Measurements from ENCODE around the gene AACS. TPM values are rescaled to one million over a fixed set of nuclear protein-coding genes. Genes with fewer than 3 reads are reported as not detected.

Gene AACS
- polyA plus RNA-seq, 2 donors: 24.3 to 26.9 TPM

DNA sequence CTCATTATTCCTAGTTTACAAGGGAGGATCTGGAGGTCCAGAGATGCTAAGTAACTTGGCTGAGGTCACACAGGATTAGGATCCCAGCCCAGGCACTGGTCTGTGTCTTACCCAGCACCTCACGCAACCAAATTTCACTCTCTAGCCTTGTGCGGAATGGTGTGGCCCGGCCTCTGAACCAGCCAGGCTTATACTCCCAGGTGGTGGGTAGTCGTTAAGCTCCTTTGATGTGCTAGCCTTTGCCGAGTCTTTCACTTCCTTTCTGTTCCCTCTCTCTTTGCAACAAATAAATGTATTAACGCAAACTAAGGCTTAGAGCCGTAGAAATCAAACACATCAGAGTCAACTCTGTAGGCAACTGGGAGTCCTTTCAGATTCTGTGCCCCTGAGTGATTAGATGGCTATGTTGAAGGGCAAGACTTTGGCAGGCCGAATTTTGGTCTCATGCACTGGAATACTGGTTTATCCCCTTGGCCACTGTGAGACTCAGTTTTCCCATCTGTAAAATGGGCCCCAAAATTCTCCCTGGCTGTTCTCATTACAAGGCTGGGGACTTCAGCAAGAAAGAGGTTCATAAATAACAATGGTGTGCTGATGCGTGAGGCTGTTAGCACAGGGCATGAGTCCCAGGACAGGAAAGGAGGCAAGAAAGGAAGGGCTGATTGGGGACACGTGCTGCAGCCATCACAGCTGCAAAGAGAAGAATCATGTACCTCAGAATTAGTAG, 126.3 kb downstream of the AACS start:
- peaks cover 4 to 14% of the 10 kb centered on the region in 2 donors for H3K27me3 ChIP-seq (ENCODE audit: control insufficient read depth in 1 of 2, insufficient read depth in 2 of 2, low read length in 2 of 2)

DNA sequence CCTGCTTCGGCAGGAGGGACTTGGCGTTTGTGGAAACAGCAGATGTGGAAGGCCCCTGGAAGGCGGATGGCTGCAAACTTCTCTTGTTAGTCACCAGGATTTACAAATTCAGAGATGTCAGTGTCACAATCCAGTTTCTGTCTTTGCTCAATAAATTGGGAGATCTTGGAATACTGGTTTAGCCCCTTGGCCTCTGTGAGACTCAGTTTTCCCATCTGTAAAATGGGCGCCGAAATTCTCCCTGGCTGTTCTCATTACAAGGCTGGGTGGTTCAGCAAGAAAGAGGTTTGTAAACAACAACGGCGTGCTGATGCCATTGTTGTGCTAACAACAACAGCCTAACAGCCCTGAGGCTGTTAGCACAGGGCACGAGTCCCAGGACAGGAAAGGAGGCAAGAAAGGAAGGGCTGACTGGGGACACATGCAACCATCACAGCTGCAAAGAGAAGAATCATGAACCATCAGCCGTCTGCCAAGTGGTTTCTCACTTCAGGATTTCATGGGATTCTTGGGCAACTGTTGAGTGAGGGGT, 127.5 kb downstream of the AACS start:
- peaks cover 4 to 7% of the 10 kb centered on the region in 2 donors for H3K27me3 ChIP-seq (ENCODE audit: control insufficient read depth in 1 of 2, insufficient read depth in 2 of 2, low read length in 2 of 2)
- 64 to 70% methylated on average over 9 of the region's 9 CpGs for WGBS, 2 donors

More for the DNA sequence above, 126.3 kb downstream of the AACS start:
- WGBS, 2 donors: 75 to 76% methylated on average over 10 of the region's 10 CpGs
- Histone ChIP-seq H3K9me3 (ENCODE audit: control insufficient read depth in 2 of 2, insufficient read depth in 1 of 2, low read depth in 1 of 2, low read length in 1 of 2) (no peaks in the 10 kb centered on the region), H3K4me1 (ENCODE audit: control insufficient read depth in 2 of 2, insufficient read depth in 2 of 2, low read length in 1 of 2) (peaks cover 0 to 8% of the 10 kb centered on the region in 2 donors), H3K27ac (ENCODE audit: low read depth in 2 of 2, low read length in 1 of 2) (no peak overlapping the region), H3K4me3 (ENCODE audit: low read depth in 1 of 2, low read length in 2 of 2) (no peak overlapping the region), H3K36me3 (ENCODE audit: control insufficient read depth in 2 of 2, insufficient read depth in 2 of 2, low read length in 1 of 2) (no peaks in the 10 kb centered on the region)

More for the DNA sequence above, 127.5 kb downstream of the AACS start:
- Histone ChIP-seq H3K9me3 (ENCODE audit: control insufficient read depth in 2 of 2, insufficient read depth in 1 of 2, low read depth in 1 of 2, low read length in 1 of 2) (no peaks in the 10 kb centered on the region), H3K4me1 (ENCODE audit: control insufficient read depth in 2 of 2, insufficient read depth in 2 of 2, low read length in 1 of 2) (peaks cover 0 to 3% of the 10 kb centered on the region in 2 donors), H3K36me3 (ENCODE audit: control insufficient read depth in 2 of 2, insufficient read depth in 2 of 2, low read length in 1 of 2) (no peaks in the 10 kb centered on the region), H3K27ac (ENCODE audit: low read depth in 2 of 2, low read length in 1 of 2) (no peak overlapping the region), H3K4me3 (ENCODE audit: low read depth in 1 of 2, low read length in 2 of 2) (no peak overlapping the region)

Other genes starting within 250 kb of the AACS start
- 1 to 10 TPM; 7.4 to 8.6 TPM for gene SCARB1, start 201.6 kb upstream of the AACS start, polyA plus RNA-seq
- 1,000 to 10,000 TPM; 1,354 to 1,419 TPM for gene UBC, start 150.8 kb upstream of the AACS start, polyA plus RNA-seq
- 1 to 10 TPM; 8.8 to 9.0 TPM for gene DHX37, start 76.3 kb upstream of the AACS start, polyA plus RNA-seq
- 1 to 10 TPM; 3.2 to 5.3 TPM for gene BRI3BP, start 71.8 kb upstream of the AACS start, polyA plus RNA-seq
- under 1 TPM; 0.36 to 0.57 TPM for gene TMEM132B, start 121.0 kb downstream of the AACS start, polyA plus RNA-seq

Measured in esophagus (tissue), 2 donors.